DOHH2 (cell line): ENCODE results near the gene BTBD16.

Source experiments
- H3F3A ChIP-seq: fragments of 200-600 bp; sonication (generic), shearing (Covaris generic); 2 replicates; pipeline ENCODE4 v1.6.0; 2016; ENCODE audit warnings: antibody characterized with exemption, mild to moderate bottlenecking; ENCODE audit not compliant: control insufficient read depth, insufficient read depth
- H3K27ac ChIP-seq: fragments of 200-600 bp; sonication (generic); 2 replicates; pipeline ENCODE4 v1.5.1; 2014; ENCODE audit warnings: low read depth, mild to moderate bottlenecking, low read length, moderate library complexity
- H3K27me3 ChIP-seq: fragments of 200-600 bp; sonication (generic); 2 replicates; pipeline ENCODE4 v1.6.1; 2014; ENCODE audit warnings: mild to moderate bottlenecking, low read length, mixed read lengths; ENCODE audit not compliant: control insufficient read depth
- H3K36me3 ChIP-seq: fragments of 200-600 bp; sonication (generic); 2 replicates; pipeline ENCODE4 v1.6.1; 2014; ENCODE audit warnings: mild to moderate bottlenecking, low read length, moderate library complexity, mixed read lengths; ENCODE audit not compliant: control insufficient read depth
- H3K4me1 ChIP-seq: fragments of 200-600 bp; sonication (generic); 2 replicates; pipeline ENCODE4 v1.6.1; 2014; ENCODE audit warnings: mild to moderate bottlenecking, low read length, mixed read lengths; ENCODE audit not compliant: control insufficient read depth
- H3K4me2 ChIP-seq: fragments of 200-600 bp; sonication (generic); 2 replicates; pipeline ENCODE4 v1.6.0; 2014; ENCODE audit warnings: mild to moderate bottlenecking, low read length, moderate library complexity
- H3K4me3 ChIP-seq: fragments of 200-600 bp; sonication (generic); 2 replicates; pipeline ENCODE4 v1.5.1; 2014; ENCODE audit warnings: mild to moderate bottlenecking, low read length, mixed read lengths
- H3K79me2 ChIP-seq: fragments of 200-600 bp; sonication (generic); 2 replicates; pipeline ENCODE4 v1.6.1; 2014; ENCODE audit warnings: mild to moderate bottlenecking, low read length, mixed read lengths; ENCODE audit not compliant: control insufficient read depth
- H3K9me2 ChIP-seq: fragments of 200-600 bp; sonication (generic); replicated peaks from 2 replicates; pipeline ENCODE4 v1.6.1; 2014; ENCODE audit warnings: mild to moderate bottlenecking, low read length, mixed read lengths; ENCODE audit not compliant: control insufficient read depth
- H3K9me3 ChIP-seq: fragments of 200-600 bp; sonication (generic); 2 replicates; pipeline ENCODE4 v1.6.1; 2014; ENCODE audit warnings: antibody characterized with exemption, low read length, mixed read lengths; ENCODE audit not compliant: control insufficient read depth, insufficient read depth
- H4K20me1 ChIP-seq: fragments of 200-600 bp; sonication (generic); 2 replicates; pipeline ENCODE4 v1.6.0; 2014; ENCODE audit warnings: low read depth, mild to moderate bottlenecking, antibody characterized with exemption, low read length, moderate library complexity; ENCODE audit not compliant: control insufficient read depth, insufficient read depth
- CTCF ChIP-seq: fragments of 200-600 bp; sonication (generic); IDR thresholded peaks from one replicate; pipeline ENCODE4 v1.5.1; 2014; ENCODE audit warnings: antibody characterized with exemption, mild to moderate bottlenecking, low read depth, low read length; ENCODE audit not compliant: poor library complexity, severe bottlenecking
- EZH2phosphoT487 ChIP-seq: fragments of 200-600 bp; sonication (generic); IDR thresholded peaks from 2 replicates; pipeline ENCODE4 v1.6.1; 2017; ENCODE audit warnings: borderline replicate concordance, mild to moderate bottlenecking, antibody characterized with exemption, low read length, moderate library complexity, mixed read lengths

Gene BTBD16

DNA sequence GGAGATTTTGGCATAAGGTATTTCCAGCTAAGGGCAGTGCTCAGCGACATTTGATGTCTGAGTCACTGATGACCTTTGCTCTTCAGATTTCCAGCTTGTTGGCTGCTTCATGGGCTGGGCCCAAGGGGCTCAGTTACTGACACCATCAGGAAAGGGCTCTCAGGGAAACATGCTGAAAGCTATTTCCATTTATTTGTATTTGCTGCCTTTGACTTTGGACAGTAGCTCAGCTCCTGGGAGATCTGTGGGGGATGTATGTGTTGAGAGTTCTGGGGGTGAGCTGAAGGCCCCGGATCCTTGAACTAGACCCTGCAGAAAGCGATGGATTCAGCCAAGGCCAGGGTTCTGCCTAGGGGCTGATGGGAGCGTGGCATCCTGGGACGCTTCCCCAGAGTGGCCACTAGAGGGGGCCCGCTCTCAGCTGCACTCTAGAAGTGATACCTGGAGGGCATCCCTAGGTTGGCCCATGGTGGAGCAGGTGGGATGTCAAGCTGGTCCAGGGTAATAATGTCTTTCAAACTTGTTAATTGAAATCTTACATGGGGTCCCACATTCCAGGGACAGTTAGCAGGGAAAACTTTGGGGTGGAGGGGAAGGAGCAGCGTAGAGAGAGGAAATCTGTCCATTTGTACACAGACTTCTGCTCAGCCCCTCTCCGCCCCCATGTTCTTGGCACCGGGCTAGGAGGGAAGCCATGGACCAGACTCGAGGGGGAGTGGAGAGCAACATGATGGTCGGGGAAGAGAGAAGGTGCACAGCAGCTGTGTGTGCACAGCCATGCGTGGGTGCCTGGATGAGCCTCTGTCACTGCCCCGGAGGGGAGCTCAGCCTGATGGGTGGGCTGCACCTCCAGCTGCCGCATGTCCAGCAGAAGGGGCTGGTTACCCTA lies 3.0 kb upstream of the BTBD16 start:
- H3K9me2 ChIP-seq: no peaks in the 10 kb centered on the region
- no peaks in the 10 kb centered on the region for H3K9me3 ChIP-seq
- H3K36me3 ChIP-seq: no peaks in the 10 kb centered on the region
- H3F3A ChIP-seq: no peaks in the 10 kb centered on the region
- no peak overlapping the region for H3K4me3 ChIP-seq
- no peaks in the 10 kb centered on the region for H4K20me1 ChIP-seq
- H3K4me2 ChIP-seq: no peak overlapping the region
- H3K4me1 ChIP-seq: no peaks in the 10 kb centered on the region
- no peaks in the 10 kb centered on the region for H3K79me2 ChIP-seq
- H3K27me3 ChIP-seq: peaks cover 3% of the 10 kb centered on the region; the same call in 1 of the 2 replicates
- TF ChIP-seq CTCF: peak; percentile 98
- no peak for TF ChIP-seq EZH2phosphoT487
- H3K27ac ChIP-seq: no peak overlapping the region

GRCh38 chr10:122269059-122269687 lies 1.9 kb upstream of the BTBD16 start:
- H3K9me3 ChIP-seq: no peaks in the 10 kb centered on the region
- no peak for TF ChIP-seq CTCF
- no peak for TF ChIP-seq EZH2phosphoT487
- H3K79me2 ChIP-seq: no peaks in the 10 kb centered on the region
- H3K36me3 ChIP-seq: no peaks in the 10 kb centered on the region
- H3K4me1 ChIP-seq: no peaks in the 10 kb centered on the region
- H3K27ac ChIP-seq: no peak overlapping the region
- H3K27me3 ChIP-seq: 0 out of 2 replicates have a peak, but pooled peaks cover under 1% of the 10 kb centered on the region
- no peaks in the 10 kb centered on the region for H3F3A ChIP-seq
- H3K9me2 ChIP-seq: no peaks in the 10 kb centered on the region
- no peaks in the 10 kb centered on the region for H4K20me1 ChIP-seq
- no peak overlapping the region for H3K4me2 ChIP-seq
- H3K4me3 ChIP-seq: no peak overlapping the region

- H3K79me2 ChIP-seq: no peaks in the 10 kb centered on the region
- no peaks in the 10 kb centered on the region for H4K20me1 ChIP-seq
- TF ChIP-seq CTCF (no peak), EZH2phosphoT487 (no peak)
- H3K36me3 ChIP-seq: no peaks in the 10 kb centered on the region
- H3K9me2 ChIP-seq: no peaks in the 10 kb centered on the region
- no peak overlapping the region for H3K4me2 ChIP-seq
- no peaks in the 10 kb centered on the region for H3K27me3 ChIP-seq
- H3K4me3 ChIP-seq: no peak overlapping the region
- no peak overlapping the region for H3K27ac ChIP-seq
- H3K9me3 ChIP-seq: no peaks in the 10 kb centered on the region
- no peaks in the 10 kb centered on the region for H3K4me1 ChIP-seq
- H3F3A ChIP-seq: no peaks in the 10 kb centered on the region
These were observed 3.0 kb downstream of the BTBD16 start for GRCh38 chr10:122273966-122274545.
